Hepatocyte (in vitro differentiated cells): ENCODE measurements around the gene SORCS2.

Source experiments
- CTCF ChIP-seq: fragments of 200-600 bp; sonication (generic); IDR thresholded peaks from 2 replicates; pipeline ENCODE4 v1.5.1; 2016; ENCODE audit warnings: antibody characterized with exemption, mild to moderate bottlenecking; ENCODE audit not compliant: poor library complexity
- EZH2 ChIP-seq: fragments of 200-600 bp; sonication (generic); IDR thresholded peaks from 2 replicates; pipeline ENCODE4 v1.6.1; 2016; ENCODE audit warnings: antibody characterized with exemption, mild to moderate bottlenecking, borderline replicate concordance
- EZH2phosphoT487 ChIP-seq: fragments of 200-600 bp; sonication (generic); IDR thresholded peaks from one replicate; pipeline ENCODE4 v1.6.1; 2018; ENCODE audit warnings: antibody characterized with exemption, mild to moderate bottlenecking, low read depth, moderate library complexity; ENCODE audit not compliant: unreplicated experiment, severe bottlenecking

- no peak for TF ChIP-seq CTCF
- TF ChIP-seq EZH2 = no peak
- no peak for TF ChIP-seq EZH2phosphoT487
These were observed 568.4 kb downstream of the SORCS2 start for GRCh38 chr4:7760706-7761105.
